ENCODE measurements around the gene PSMC4. TPM values are rescaled to one million over a fixed set of nuclear protein-coding genes. Genes with fewer than 3 reads are reported as not detected.
"Not testable (repeated sequence)": the region's sequence is repeated elsewhere in the genome, so short reads cannot be mapped to it uniquely, and the experiment has no call there.

PSMC4 gene
- total RNA-seq, 4 donors from 2014 or later: 59.4 to 162 (median 67.2) TPM

DNA sequence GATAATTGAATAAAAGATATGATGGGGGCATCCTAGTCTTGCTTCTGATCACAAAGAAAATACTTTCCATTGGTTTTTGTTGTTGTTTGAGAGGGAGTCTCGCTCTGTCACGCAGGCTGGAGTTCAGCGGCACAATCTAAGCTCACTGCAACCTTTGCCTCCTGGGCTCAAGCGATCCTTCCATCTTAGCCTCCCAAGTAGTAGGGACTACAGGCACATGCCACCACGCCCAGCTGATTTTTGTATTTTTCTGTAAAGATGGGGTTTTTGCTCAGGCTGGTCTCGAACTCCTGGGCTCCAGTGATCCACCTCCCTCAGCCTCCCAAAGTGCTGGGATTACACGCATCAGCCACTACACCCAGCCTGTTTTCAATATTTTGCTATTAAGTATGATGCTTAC is 17.1 kb upstream of the PSMC4 start:
- DNase-seq: no peak
- Histone ChIP-seq H3K4me1 (no peaks in the 10 kb centered on the region), H3K27ac (no peak overlapping the region), H3K4me3 (no peak overlapping the region), H3K9me3 (no peaks in the 10 kb centered on the region), H3K27me3 (no peaks in the 10 kb centered on the region), H3K36me3 (no peaks in the 10 kb centered on the region)
- TF ChIP-seq, protein P1, sequence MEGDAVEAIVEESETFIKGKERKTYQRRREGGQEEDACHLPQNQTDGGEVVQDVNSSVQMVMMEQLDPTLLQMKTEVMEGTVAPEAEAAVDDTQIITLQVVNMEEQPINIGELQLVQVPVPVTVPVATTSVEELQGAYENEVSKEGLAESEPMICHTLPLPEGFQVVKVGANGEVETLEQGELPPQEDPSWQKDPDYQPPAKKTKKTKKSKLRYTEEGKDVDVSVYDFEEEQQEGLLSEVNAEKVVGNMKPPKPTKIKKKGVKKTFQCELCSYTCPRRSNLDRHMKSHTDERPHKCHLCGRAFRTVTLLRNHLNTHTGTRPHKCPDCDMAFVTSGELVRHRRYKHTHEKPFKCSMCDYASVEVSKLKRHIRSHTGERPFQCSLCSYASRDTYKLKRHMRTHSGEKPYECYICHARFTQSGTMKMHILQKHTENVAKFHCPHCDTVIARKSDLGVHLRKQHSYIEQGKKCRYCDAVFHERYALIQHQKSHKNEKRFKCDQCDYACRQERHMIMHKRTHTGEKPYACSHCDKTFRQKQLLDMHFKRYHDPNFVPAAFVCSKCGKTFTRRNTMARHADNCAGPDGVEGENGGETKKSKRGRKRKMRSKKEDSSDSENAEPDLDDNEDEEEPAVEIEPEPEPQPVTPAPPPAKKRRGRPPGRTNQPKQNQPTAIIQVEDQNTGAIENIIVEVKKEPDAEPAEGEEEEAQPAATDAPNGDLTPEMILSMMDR (IDR thresholded peaks at IDR 0.05): no peak
- no peak for TF ChIP-seq POLR2A (IDR thresholded peaks at IDR 0.05)
- intact Hi-C loops (cut with DNase I; ENCODE audit: low total_unique reads): no loop called here

DNA sequence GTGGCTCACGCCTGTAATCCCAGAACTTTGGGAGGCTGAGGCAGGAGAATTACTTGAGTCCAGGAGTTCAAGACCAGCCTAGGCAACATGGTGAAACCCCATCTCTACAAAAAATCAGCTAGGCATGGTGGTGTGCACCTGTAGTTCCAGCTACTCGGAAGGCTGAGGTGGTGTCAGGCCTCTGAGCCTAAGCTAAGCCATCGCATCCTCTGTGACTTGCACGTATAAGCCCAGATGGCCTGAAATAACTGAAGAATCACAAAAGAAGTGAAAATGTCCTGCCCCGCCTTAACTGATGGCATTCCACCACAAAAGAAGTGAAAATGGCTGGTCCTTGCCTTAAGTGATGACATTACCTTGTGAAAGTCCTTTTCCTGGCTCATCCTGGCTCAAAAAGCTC is 13.1 kb upstream of the PSMC4 start:
- intact Hi-C loops (cut with DNase I; ENCODE audit: low total_unique reads): not testable (repeated sequence)

DNA sequence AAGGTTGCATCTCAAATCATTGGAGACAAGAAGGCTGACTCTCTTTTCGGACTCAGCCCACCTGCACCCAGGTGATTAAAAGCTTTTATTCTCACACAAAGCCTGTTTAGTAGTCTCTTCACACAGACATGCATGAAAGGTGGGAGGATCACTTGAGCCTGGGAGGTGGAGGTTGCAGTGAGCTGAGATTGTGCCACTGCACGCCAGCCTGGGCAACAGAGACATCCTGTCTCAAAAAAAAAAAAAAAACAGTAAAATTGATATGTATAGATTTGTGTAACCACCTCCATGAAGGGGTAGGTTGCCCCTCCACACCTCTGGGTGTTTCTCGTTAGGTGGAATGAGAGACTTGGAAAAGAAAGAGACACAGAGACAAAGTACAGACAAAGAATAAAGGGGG is 12.0 kb upstream of the PSMC4 start:
- H3K27ac ChIP-seq; intact Hi-C loops (cut with DNase I; ENCODE audit: low total_unique reads); H3K36me3 ChIP-seq; DNase-seq; H3K9me3 ChIP-seq; H3K4me1 ChIP-seq; H3K4me3 ChIP-seq; H3K27me3 ChIP-seq: not testable (repeated sequence)

More for the DNA sequence above, 13.1 kb upstream of the PSMC4 start:
- H3K4me1 ChIP-seq, H3K27ac ChIP-seq, DNase-seq, H3K9me3 ChIP-seq, H3K27me3 ChIP-seq, H3K36me3 ChIP-seq, H3K4me3 ChIP-seq: not testable (repeated sequence)

DNA sequence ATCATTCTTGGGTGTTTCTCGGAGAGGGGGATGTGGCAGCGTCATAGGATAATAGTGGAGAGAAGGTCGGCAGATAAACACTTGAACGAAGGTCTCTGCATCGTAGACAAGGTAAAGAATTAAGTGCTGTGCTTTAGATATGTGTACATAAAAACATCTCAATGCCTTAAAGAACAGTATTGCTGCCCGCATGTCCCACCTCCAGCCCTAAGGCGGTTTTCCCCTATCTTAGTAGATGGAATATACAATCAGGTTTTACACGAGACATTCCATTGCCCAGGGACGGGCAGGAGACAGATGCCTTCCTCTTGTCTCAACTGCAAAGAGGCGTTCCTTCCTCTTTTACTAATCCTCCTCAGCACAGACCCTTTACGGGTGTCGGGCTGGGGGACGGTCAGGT is 11.6 kb upstream of the PSMC4 start:
- H3K27ac ChIP-seq; H3K4me1 ChIP-seq; intact Hi-C loops (cut with DNase I; ENCODE audit: low total_unique reads); H3K27me3 ChIP-seq; H3K4me3 ChIP-seq; DNase-seq; H3K9me3 ChIP-seq; H3K36me3 ChIP-seq: not testable (repeated sequence)

DNA sequence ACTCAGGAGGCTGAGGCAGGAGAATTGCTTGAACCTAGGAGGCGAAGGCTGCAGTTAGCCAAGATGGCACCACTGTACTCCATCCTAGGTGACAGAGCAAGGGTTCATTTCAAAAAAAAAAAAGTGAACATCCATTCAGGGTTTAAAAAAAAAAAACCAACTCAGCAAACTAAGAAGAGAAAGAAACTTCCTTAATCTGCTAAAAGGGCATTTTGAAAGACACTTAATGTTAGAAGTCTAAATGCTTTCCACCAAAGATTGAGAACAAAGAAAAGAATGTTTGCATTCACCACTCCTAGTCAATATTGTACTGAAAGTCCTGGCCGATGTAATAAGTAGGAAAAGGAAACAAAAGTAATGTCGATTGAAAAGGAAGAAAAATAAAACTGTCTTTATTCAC is 7.1 kb upstream of the PSMC4 start:
- H3K27ac ChIP-seq: no peak overlapping the region
- H3K4me3 ChIP-seq: no peak overlapping the region
- no peaks in the 10 kb centered on the region for H3K36me3 ChIP-seq
- no peaks in the 10 kb centered on the region for H3K4me1 ChIP-seq
- H3K27me3 ChIP-seq: no peaks in the 10 kb centered on the region
- no peaks in the 10 kb centered on the region for H3K9me3 ChIP-seq
- DNase-seq: no peak
- intact Hi-C loops (cut with DNase I; ENCODE audit: low total_unique reads): no loop called here
- TF ChIP-seq, protein P1 (IDR thresholded peaks at IDR 0.05): no peak
- TF ChIP-seq POLR2A (IDR thresholded peaks at IDR 0.05): no peak

DNA sequence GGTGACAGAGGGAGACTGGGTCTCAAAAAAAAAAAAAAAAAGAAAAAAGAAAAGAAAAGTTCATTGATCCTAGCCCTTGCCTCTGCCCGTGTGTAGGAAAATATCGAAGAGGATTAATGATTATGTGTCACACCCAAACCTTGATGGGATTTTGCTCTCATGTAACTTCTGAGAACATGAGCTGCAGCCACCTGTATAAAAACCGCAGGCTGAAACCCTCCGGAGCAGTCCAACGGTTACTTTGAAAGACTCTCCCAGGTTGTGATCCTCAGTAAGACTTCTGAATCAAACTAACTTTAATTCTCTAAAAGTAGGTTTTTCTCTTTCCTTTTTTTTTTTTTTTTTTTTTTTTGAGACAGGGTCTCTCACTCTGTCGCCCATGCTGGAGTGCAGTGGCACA is 4.3 kb upstream of the PSMC4 start:
- Histone ChIP-seq H3K9me3 (no peaks in the 10 kb centered on the region), H3K27me3 (no peaks in the 10 kb centered on the region), H3K36me3 (no peaks in the 10 kb centered on the region), H3K4me3 (no peak overlapping the region), H3K27ac (no peak overlapping the region), H3K4me1 (no peaks in the 10 kb centered on the region)
- TF ChIP-seq, protein P1 (IDR thresholded peaks at IDR 0.05): no peak
- no peak for TF ChIP-seq POLR2A (IDR thresholded peaks at IDR 0.05)
- intact Hi-C loops (cut with DNase I; ENCODE audit: low total_unique reads): no loop called here
- DNase-seq: no peak

DNA sequence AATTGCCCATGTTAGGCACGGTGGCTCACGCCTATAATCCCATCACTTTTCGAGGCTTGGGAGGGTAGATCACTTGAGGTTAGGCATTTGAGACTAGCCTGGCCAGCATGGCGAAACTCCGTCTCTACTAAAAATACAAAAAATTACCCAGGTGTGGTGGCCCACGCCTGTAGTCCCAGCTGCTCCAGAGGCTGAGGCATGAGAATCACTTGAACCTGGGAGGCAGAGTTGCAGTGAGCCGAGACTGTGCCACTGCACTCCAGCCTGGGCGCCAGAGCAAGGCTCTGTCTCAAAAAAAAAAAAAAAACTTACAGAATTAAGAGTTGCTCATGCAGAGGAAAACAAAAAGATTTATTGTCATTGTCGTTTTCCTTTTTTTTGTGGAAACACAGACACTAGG is 3.4 kb upstream of the PSMC4 start:
- no peaks in the 10 kb centered on the region for H3K36me3 ChIP-seq
- no peaks in the 10 kb centered on the region for H3K9me3 ChIP-seq
- intact Hi-C loops (cut with DNase I; ENCODE audit: low total_unique reads): no loop called here
- TF ChIP-seq, protein P1 (IDR thresholded peaks at IDR 0.05): no peak
- TF ChIP-seq POLR2A (IDR thresholded peaks at IDR 0.05): no peak
- no peaks in the 10 kb centered on the region for H3K4me1 ChIP-seq
- DNase-seq: no peak
- no peak overlapping the region for H3K27ac ChIP-seq
- H3K27me3 ChIP-seq: no peaks in the 10 kb centered on the region
- no peak overlapping the region for H3K4me3 ChIP-seq
